Activated naive CD4-positive, alpha-beta T cell treated with anti-CD3 and anti-CD28 coated beads, Interleukin-2, amount 10 ng/mL, durations not matched to agents 7 days and 5 days (primary cell): ENCODE data around the gene PPP2CA.
A peak's percentile ranks its signal among the peaks of the same experiment; 100 is the strongest.
"Not testable (repeated sequence)": the region's sequence is repeated elsewhere in the genome, so short reads cannot be mapped to it uniquely, and the experiment has no call there.

Experiments
- CTCF ChIA-PET: fragments of 350-600 bp; sonication (Branson Sonifier 250); formaldehyde crosslinking; loops from one replicate; lab custom pipeline; 2021; ENCODE audit warnings: antibody characterized with exemption; lab: Charles Lee
- DNase-seq: peaks from one replicate; pipeline ENCODE4 v3.0.0-alpha.2; 2020
- H3K27ac Mint-ChIP-seq: one replicate; pipeline ENCODE4 v1.8.0; 2021; ENCODE audit warnings: mild to moderate bottlenecking, moderate library complexity, mixed read lengths
- H3K27me3 Mint-ChIP-seq: one replicate; pipeline ENCODE4 v1.8.0; 2021; ENCODE audit warnings: mild to moderate bottlenecking, mixed read lengths
- H3K36me3 Mint-ChIP-seq: one replicate; pipeline ENCODE4 v1.8.0; 2021; ENCODE audit warnings: mixed read lengths
- H3K4me1 Mint-ChIP-seq: one replicate; pipeline ENCODE4 v1.8.0; 2021; ENCODE audit warnings: mixed read lengths
- H3K4me3 Mint-ChIP-seq: one replicate; pipeline ENCODE4 v1.8.0; 2021; ENCODE audit warnings: mild to moderate bottlenecking, moderate library complexity, mixed read lengths
- H3K9me3 Mint-ChIP-seq: one replicate; pipeline ENCODE4 v1.8.0; 2021; ENCODE audit warnings: mixed read lengths

PPP2CA gene

GRCh38 chr5:134162592-134162991, 63.3 kb downstream of the PPP2CA start:
- H3K4me1 Mint-ChIP-seq: peaks cover 5% of the 10 kb centered on the region
- no peaks in the 10 kb centered on the region for H3K27me3 Mint-ChIP-seq
- no peak for DNase-seq
- peaks cover 4% of the 10 kb centered on the region for H3K9me3 Mint-ChIP-seq
- H3K36me3 Mint-ChIP-seq: peaks cover 65% of the 10 kb centered on the region
- H3K4me3 Mint-ChIP-seq: no peak overlapping the region
- CTCF ChIA-PET: interaction anchor here (0.8 to 35.0 kb wide), 3 partner anchors 15 to 123 kb away, joined by 3 to 743 read pairs (median 4); no protein-coding TSS in a partner anchor
- H3K27ac Mint-ChIP-seq: no peak overlapping the region

- CTCF ChIA-PET: interaction anchor here (0.7 to 35.0 kb wide), 5 partner anchors 8 to 122 kb away, joined by 3 to 743 read pairs (median 3); no protein-coding TSS in a partner anchor
- Mint-ChIP-seq H3K36me3 (peaks cover 63% of the 10 kb centered on the region), H3K4me1 (peaks cover 5% of the 10 kb centered on the region), H3K4me3 (no peak overlapping the region), H3K27ac (no peak overlapping the region), H3K27me3 (no peaks in the 10 kb centered on the region), H3K9me3 (peaks cover 4% of the 10 kb centered on the region)
- no peak for DNase-seq
Measured at GRCh38 chr5:134161513-134162395, 64.1 kb downstream of the PPP2CA start.

- Mint-ChIP-seq H3K9me3 (no peaks in the 10 kb centered on the region), H3K4me1 (peaks cover 28% of the 10 kb centered on the region), H3K36me3 (peaks cover 60% of the 10 kb centered on the region), H3K27ac (no peak overlapping the region), H3K27me3 (no peaks in the 10 kb centered on the region), H3K4me3 (no peak overlapping the region)
- CTCF ChIA-PET: interaction anchor here (0.6 to 35.0 kb wide), 5 partner anchors 8 to 433 kb away, joined by 3 to 743 read pairs (median 4); no protein-coding TSS in a partner anchor
- DNase-seq: no peak
Measured at GRCh38 chr5:134153657-134154056, 72.2 kb downstream of the PPP2CA start.

DNA sequence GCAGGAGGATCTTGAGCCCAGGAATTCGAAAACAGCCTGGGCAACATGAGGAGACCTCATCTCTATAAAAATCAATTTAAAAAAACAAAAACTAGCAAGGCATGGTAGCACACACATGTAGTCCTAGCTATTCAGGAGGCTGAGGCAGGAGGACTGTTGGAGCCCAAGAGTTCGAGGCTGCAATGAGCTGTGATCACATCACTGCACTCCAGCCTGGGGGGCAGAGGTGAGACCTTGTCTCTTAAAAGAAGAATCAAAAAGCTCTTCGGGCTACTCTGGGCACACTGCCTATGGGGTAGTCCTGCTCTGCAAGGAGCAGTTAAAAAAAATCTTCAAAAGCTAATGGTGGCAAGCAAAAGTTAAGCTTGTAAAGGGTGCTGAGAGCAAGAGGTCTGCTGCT, 72.6 kb downstream of the PPP2CA start:
- no peak overlapping the region for H3K27ac Mint-ChIP-seq
- H3K36me3 Mint-ChIP-seq: peaks cover 59% of the 10 kb centered on the region
- CTCF ChIA-PET: interaction anchor here (1.0 to 35.0 kb wide), 5 partner anchors 12 to 433 kb away, joined by 3 to 743 read pairs (median 4); no protein-coding TSS in a partner anchor
- H3K4me3 Mint-ChIP-seq: no peak overlapping the region
- peak; percentile 17 for DNase-seq
- H3K27me3 Mint-ChIP-seq: no peaks in the 10 kb centered on the region
- H3K9me3 Mint-ChIP-seq: no peaks in the 10 kb centered on the region
- peaks cover 29% of the 10 kb centered on the region for H3K4me1 Mint-ChIP-seq

DNA sequence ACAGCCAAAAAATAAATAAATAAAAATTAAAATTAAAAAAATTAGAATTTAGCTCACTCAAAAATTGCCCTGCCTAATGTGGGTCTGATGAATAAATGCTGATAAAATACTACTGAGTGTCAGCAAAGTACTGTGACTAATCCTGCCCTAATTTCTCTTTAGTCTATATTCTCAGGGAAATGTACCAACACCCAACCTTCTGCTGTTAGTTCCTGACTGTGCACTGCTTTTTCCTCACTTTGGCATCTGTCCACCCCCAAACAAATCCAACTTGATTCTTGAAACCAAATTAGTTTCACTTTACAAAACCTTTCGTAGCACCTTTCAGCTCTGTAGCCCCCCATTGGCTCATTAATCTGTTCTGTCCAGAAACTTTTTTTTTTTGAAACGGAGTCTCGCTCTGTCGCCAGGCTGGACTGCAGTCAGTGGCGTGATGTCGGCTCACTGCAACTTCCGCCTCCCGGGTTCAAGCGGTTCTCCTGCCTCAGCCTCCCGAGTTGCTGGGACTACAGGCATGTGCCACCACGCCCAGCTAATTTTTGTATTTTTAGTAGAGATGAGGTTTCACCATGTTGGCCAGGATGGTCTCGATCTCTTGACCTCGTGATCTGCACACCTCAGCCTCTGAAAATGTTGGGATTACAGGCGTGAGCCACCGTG, 73.6 kb downstream of the PPP2CA start:
- not testable (repeated sequence) for H3K9me3 Mint-ChIP-seq, H3K4me3 Mint-ChIP-seq, H3K27me3 Mint-ChIP-seq
- Mint-ChIP-seq H3K27ac (peak overlapping the region; percentile 61), H3K4me1 (peaks cover 32% of the 10 kb centered on the region), H3K36me3 (peaks cover 55% of the 10 kb centered on the region)
- peak; percentile 16 for DNase-seq
- CTCF ChIA-PET: interaction anchor here (1.0 to 35.0 kb wide), 3 partner anchors 13 to 112 kb away, joined by 3 to 743 read pairs (median 3); no protein-coding TSS in a partner anchor

- H3K36me3 Mint-ChIP-seq: peaks cover 61% of the 10 kb centered on the region
- H3K9me3 Mint-ChIP-seq: no peaks in the 10 kb centered on the region
- CTCF ChIA-PET: interaction anchor here (35.0 kb wide), 1 partner anchor 112 kb away, joined by 743 read pairs; no protein-coding TSS in a partner anchor
- no peaks in the 10 kb centered on the region for H3K27me3 Mint-ChIP-seq
- peak overlapping the region; percentile 62 for H3K27ac Mint-ChIP-seq
- H3K4me1 Mint-ChIP-seq: peaks cover 32% of the 10 kb centered on the region
- no peak overlapping the region for H3K4me3 Mint-ChIP-seq
- peak; percentile 15 for DNase-seq
Measured at GRCh38 chr5:134151723-134152122, 74.2 kb downstream of the PPP2CA start.

GRCh38 chr5:134149571-134150303, 76.1 kb downstream of the PPP2CA start:
- no peak overlapping the region for H3K4me3 Mint-ChIP-seq
- peaks cover 58% of the 10 kb centered on the region for H3K36me3 Mint-ChIP-seq
- peak; percentile 20 for DNase-seq
- peaks cover 36% of the 10 kb centered on the region for H3K4me1 Mint-ChIP-seq
- peak overlapping the region; percentile 80 for H3K27ac Mint-ChIP-seq
- no peaks in the 10 kb centered on the region for H3K9me3 Mint-ChIP-seq
- CTCF ChIA-PET: interaction anchor here (0.9 to 35.0 kb wide), 5 partner anchors 9 to 123 kb away, joined by 3 to 743 read pairs (median 5); no protein-coding TSS in a partner anchor
- no peaks in the 10 kb centered on the region for H3K27me3 Mint-ChIP-seq

DNA sequence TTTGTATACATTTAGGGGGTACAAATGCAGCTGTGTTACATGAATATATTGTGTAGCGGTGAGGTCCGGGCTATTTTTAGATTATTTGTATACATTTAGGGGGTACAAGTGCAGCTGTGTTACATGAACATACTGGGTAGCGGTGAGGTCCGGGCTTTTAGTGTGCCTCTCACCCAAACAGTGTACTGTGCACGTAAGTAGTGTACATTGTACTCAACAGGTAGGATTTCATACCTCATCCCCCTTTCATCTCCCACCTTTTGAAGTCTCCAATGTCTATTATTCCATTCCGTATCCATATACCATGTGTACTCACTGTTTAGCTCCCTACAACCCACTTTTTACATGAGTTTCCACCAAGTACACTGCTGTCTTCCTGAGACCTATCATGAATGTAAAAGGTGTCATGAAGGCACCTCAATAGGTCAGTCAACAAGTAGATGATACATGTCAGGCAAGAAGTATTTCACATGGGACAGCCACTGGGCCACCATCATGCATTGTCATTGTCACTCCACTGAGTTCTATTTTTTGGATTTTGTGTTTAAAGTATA, 76.8 kb downstream of the PPP2CA start:
- CTCF ChIA-PET: interaction anchor here (0.9 to 35.0 kb wide), 3 partner anchors 9 to 123 kb away, joined by 3 to 743 read pairs (median 6); no protein-coding TSS in a partner anchor
- Mint-ChIP-seq H3K4me1 (peaks cover 40% of the 10 kb centered on the region), H3K27ac (peak overlapping the region; percentile 78), H3K4me3 (no peak overlapping the region), H3K36me3 (peaks cover 62% of the 10 kb centered on the region), H3K27me3 (no peaks in the 10 kb centered on the region), H3K9me3 (no peaks in the 10 kb centered on the region)
- no peak for DNase-seq

DNA sequence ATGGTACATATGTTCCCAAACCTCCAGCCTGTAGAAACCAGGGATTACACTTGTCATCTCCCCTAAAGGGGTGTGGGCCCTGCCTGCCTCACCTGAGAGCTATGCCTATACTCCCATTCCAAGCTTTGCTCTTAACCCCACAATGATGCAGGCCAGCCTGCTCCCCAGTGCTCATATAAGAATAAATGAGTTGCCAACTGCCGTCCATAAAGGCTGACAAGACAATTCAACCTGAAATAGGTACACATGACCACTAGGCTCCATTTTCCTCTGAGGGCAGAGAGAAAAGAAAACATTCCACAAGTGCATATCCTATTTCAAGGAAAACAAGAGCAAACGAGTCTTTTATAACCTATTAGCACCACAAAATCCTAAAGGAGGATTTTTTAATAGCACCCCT, 77.6 kb downstream of the PPP2CA start:
- Mint-ChIP-seq H3K4me3 (no peak overlapping the region), H3K27me3 (no peaks in the 10 kb centered on the region), H3K27ac (peak overlapping the region; percentile 59), H3K36me3 (peaks cover 59% of the 10 kb centered on the region), H3K4me1 (peaks cover 40% of the 10 kb centered on the region), H3K9me3 (no peaks in the 10 kb centered on the region)
- DNase-seq: peak; percentile 18
- CTCF ChIA-PET: interaction anchor here (1.4 to 35.0 kb wide), 3 partner anchors 108 to 141 kb away, joined by 3 to 743 read pairs (median 6); no protein-coding TSS in a partner anchor

DNA sequence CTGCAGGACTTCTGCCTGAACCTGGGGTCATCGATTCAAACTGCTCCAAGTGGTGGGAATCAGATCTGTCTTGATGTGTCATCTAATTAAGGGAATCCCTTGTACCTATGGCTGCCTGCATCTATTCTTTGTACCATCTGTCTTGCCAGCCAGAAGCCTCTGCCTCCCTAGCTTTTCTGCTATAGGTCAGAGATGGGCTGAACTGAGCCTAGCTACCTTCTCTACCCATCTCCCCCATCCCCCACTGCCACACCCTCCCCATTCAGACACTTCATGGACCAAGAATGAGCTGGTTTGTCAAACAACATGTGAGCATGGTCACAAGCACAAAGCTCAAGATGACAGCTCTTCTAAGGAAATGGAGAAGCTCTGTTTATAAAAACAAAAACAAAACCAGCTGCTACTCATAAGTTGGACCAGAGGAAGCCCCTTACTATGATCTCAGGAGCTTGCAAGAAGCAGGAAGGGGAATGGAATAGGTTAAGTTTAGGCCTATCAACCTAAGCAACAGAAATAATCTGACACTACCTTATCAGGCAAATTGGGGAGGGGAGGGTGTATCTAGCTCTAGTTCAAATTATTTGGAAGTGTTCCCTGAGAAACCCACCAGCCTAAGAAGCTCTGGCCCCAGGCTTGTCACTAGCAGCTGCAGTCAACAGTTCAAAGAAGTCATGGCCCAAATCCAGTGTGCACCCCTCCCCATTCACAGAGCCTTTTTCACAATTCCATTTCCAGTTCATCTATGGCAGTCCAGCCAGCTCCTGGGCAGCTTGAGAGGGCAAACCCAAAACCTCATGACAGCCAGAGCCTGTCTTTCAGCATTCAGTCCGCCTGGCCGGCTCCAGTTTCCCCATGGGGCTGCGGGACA, 79.0 kb downstream of the PPP2CA start:
- no peaks in the 10 kb centered on the region for H3K27me3 Mint-ChIP-seq
- DNase-seq: peak; percentile 20
- CTCF ChIA-PET: interaction anchor here (0.7 to 35.0 kb wide), 12 partner anchors 9 to 440 kb away, joined by 3 to 743 read pairs (median 3); no protein-coding TSS in a partner anchor
- no peak overlapping the region for H3K4me3 Mint-ChIP-seq
- H3K36me3 Mint-ChIP-seq: peaks cover 62% of the 10 kb centered on the region
- H3K9me3 Mint-ChIP-seq: no peaks in the 10 kb centered on the region
- peak overlapping the region; percentile 73 for H3K27ac Mint-ChIP-seq
- H3K4me1 Mint-ChIP-seq: peaks cover 38% of the 10 kb centered on the region

- peak overlapping the region; percentile 71 for H3K27ac Mint-ChIP-seq
- CTCF ChIA-PET: interaction anchor here (0.5 to 35.0 kb wide), 11 partner anchors 10 to 130 kb away, joined by 3 to 743 read pairs (median 4); no protein-coding TSS in a partner anchor
- H3K4me3 Mint-ChIP-seq: no peak overlapping the region
- H3K36me3 Mint-ChIP-seq: peaks cover 67% of the 10 kb centered on the region
- H3K4me1 Mint-ChIP-seq: peaks cover 38% of the 10 kb centered on the region
- no peaks in the 10 kb centered on the region for H3K27me3 Mint-ChIP-seq
- H3K9me3 Mint-ChIP-seq: no peaks in the 10 kb centered on the region
- peak; percentile 90 for DNase-seq
Measured at GRCh38 chr5:134145779-134146581, 79.9 kb downstream of the PPP2CA start.
